Keratinocyte (primary cell): ENCODE measurements around the gene SESTD1. TPM values are rescaled to one million over a fixed set of nuclear protein-coding genes. Genes with fewer than 3 reads are reported as not detected.

ENCODE experiments used
- DNase-seq: peaks from one replicate; pipeline ENCODE4 v3.0.0-alpha.2; 2011; ENCODE audit warnings: low read depth, missing footprints, low spot score
- FAIRE-seq: peaks from 2 replicates; lab custom pipeline; 2011; peaks lifted over from hg19 to GRCh38; lab: Jason Lieb, UNC
- H2AFZ ChIP-seq: 2 replicates; pipeline ENCODE4 v1.6.0; 2012; ENCODE audit warnings: low read length, control low read depth, inconsistent platforms; ENCODE audit not compliant: control insufficient read depth
- H3K27ac ChIP-seq: 2 replicates; pipeline ENCODE4 v1.5.1; 2011; ENCODE audit warnings: low read length; ENCODE audit not compliant: control insufficient read depth, insufficient read depth
- H3K27me3 ChIP-seq: 3 replicates; pipeline ENCODE4 v1.6.0; 2011; ENCODE audit warnings: low read length; ENCODE audit not compliant: control insufficient read depth, insufficient read depth; ENCODE audit errors: extremely low read depth
- H3K36me3 ChIP-seq, 2 experiments: 2 replicates in 1 of 2; 3 replicates in 1 of 2; pipeline ENCODE4 v1.5.1; 2011; ENCODE audit warnings: low read length in 2 of 2, mild to moderate bottlenecking in 1 of 2; ENCODE audit not compliant: control insufficient read depth in 2 of 2, insufficient read depth in 2 of 2; ENCODE audit errors: extremely low read depth in 1 of 2
- H3K4me1 ChIP-seq: 3 replicates; pipeline ENCODE4 v1.5.1; 2011; ENCODE audit warnings: low read length; ENCODE audit not compliant: control insufficient read depth, insufficient read depth; ENCODE audit errors: extremely low read depth
- H3K4me2 ChIP-seq: 3 replicates; pipeline ENCODE4 v1.6.0; 2011; ENCODE audit warnings: low read depth, low read length; ENCODE audit not compliant: control insufficient read depth, insufficient read depth; ENCODE audit errors: extremely low read depth
- H3K4me3 ChIP-seq, 3 experiments: fragments of 200-600 bp in 1 of 3; sonication (generic) in 1 of 3; 2 replicates in 2 of 3; 3 replicates in 1 of 3; pipeline ENCODE4 v1.5.1; 2011 to 2016; ENCODE audit warnings: low read length in 3 of 3, mild to moderate bottlenecking in 3 of 3, control low read depth in 2 of 3, inconsistent platforms in 1 of 3, low read depth in 1 of 3, mixed read lengths in 1 of 3, mixed run types in 1 of 3, moderate library complexity in 1 of 3; ENCODE audit not compliant: control insufficient read depth in 2 of 3, insufficient read depth in 2 of 3; ENCODE audit errors: extremely low read depth in 1 of 3
- H3K79me2 ChIP-seq: 2 replicates; pipeline ENCODE4 v1.6.0; 2012; ENCODE audit warnings: low read length; ENCODE audit not compliant: control insufficient read depth, insufficient read depth
- H3K9ac ChIP-seq: 3 replicates; pipeline ENCODE4 v1.6.0; 2011; ENCODE audit warnings: low read length; ENCODE audit not compliant: control insufficient read depth, insufficient read depth; ENCODE audit errors: extremely low read depth
- H3K9me1 ChIP-seq: 3 replicates; pipeline ENCODE4 v1.6.0; 2011; ENCODE audit warnings: low read length; ENCODE audit not compliant: control insufficient read depth, insufficient read depth; ENCODE audit errors: extremely low read depth
- H3K9me3 ChIP-seq: 2 replicates; pipeline ENCODE4 v1.5.1; 2012; ENCODE audit warnings: low read depth, low read length; ENCODE audit not compliant: control insufficient read depth
- H4K20me1 ChIP-seq: 3 replicates; pipeline ENCODE4 v1.6.0; 2011; ENCODE audit warnings: low read length; ENCODE audit not compliant: control insufficient read depth, insufficient read depth; ENCODE audit errors: extremely low read depth
- EZH2 ChIP-seq: IDR thresholded peaks from one replicate; pipeline ENCODE4 v1.6.1; 2012; ENCODE audit warnings: inconsistent platforms, mild to moderate bottlenecking, low read length, moderate library complexity
- dilution Hi-C: fragments of 300-500 bp; cut with MboI; formaldehyde crosslinking; loops from one replicate; pipeline ENCODE4 v1.7.0; 2020; ENCODE audit warnings: low sequenced_read_pairs; ENCODE audit not compliant: extremely low pct_ligation_motif_present
- polyA plus RNA-seq, 5 experiments: library from polyadenylated mRNA; depleted of rRNA in 3 of 5; stranded (reverse) in 3 of 5; stranded (forward) in 1 of 5; unstranded in 1 of 5; fragments of >200 nt; gene quantifications; 1 replicate in 1 of 5; 2 replicates in 3 of 5; 3 replicates in 1 of 5; pipeline versions ENCODE4 v1.2.1 to v1.2.3, GENCODE V29; 2011 to 2012; ENCODE audit warnings: missing spikeins in 2 of 5, low read depth in 1 of 5, low replicate concordance in 1 of 5
- TF ChIP-seq, protein P1 (sequence below), 3 experiments: IDR thresholded peaks in 1 of 3; conservative IDR thresholded peaks in 1 of 3; optimal IDR thresholded peaks in 1 of 3; 2 replicates in 2 of 3; 3 replicates in 1 of 3; pipeline versions ENCODE3 to v1.5.1; 2011; ENCODE audit warnings: low read length in 3 of 3, mild to moderate bottlenecking in 3 of 3, moderate library complexity in 2 of 3, control low read depth in 1 of 3, inconsistent platforms in 1 of 3; ENCODE audit not compliant: insufficient read depth in 2 of 3; ENCODE audit errors: extremely low read depth in 1 of 3

Gene SESTD1
- polyA plus RNA-seq, 1 donor (not counting 4 experiments of a cell fraction or from before 2014, with no cell fraction given), result 22.3 TPM

DNA sequence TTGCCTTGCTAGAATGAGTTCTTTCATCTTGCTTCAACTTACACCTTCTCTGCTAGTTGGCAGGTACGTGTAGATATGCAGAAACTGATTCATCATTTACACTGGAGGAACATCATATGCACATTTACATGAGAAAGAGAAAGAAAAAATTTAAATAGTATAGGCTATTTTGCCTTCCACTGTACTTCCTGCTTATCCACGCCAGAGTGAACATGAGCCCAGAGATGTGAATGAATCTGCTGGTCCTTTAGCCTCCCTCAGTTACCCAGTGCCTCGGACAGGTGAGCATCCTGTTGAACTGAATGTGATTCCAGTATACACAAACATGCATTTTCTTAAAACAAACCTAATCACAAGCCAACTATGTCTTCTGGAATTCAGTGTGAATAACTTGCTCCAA is 83.6 kb downstream of the SESTD1 start:
- H3K27me3 ChIP-seq, result no peaks in the 10 kb centered on the region
- FAIRE-seq, result no peak
- TF ChIP-seq, protein P1, sequence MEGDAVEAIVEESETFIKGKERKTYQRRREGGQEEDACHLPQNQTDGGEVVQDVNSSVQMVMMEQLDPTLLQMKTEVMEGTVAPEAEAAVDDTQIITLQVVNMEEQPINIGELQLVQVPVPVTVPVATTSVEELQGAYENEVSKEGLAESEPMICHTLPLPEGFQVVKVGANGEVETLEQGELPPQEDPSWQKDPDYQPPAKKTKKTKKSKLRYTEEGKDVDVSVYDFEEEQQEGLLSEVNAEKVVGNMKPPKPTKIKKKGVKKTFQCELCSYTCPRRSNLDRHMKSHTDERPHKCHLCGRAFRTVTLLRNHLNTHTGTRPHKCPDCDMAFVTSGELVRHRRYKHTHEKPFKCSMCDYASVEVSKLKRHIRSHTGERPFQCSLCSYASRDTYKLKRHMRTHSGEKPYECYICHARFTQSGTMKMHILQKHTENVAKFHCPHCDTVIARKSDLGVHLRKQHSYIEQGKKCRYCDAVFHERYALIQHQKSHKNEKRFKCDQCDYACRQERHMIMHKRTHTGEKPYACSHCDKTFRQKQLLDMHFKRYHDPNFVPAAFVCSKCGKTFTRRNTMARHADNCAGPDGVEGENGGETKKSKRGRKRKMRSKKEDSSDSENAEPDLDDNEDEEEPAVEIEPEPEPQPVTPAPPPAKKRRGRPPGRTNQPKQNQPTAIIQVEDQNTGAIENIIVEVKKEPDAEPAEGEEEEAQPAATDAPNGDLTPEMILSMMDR (optimal IDR thresholded peaks at IDR 0.05 in 1 of 3, IDR thresholded peaks at IDR 0.05 in 1 of 3, conservative IDR thresholded peaks at IDR 0.05 in 1 of 3; ENCODE audit: extremely low read depth in 1 of 3, insufficient read depth in 2 of 3, low read length in 3 of 3), result no peak
- TF ChIP-seq EZH2, result no peak

DNA sequence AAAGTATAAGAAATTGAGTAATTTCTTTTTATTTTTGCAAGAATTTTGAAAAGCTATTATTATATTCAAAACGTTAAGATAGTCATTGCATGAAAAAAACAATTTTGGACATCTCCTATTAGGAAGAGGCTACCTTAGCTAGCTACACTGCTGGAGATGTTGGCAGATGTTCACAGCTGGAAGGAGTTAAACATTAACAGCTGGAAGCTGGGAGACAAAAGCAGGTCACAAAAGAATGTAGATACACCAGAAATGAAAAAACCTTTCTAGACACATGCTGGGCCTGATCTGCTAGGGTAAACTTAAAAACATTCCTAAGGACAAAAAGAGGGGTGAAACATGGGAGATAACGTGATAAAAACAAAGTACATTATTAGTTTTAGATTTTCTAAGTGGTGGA is 84.4 kb downstream of the SESTD1 start:
- FAIRE-seq, result no peak
- no peak for TF ChIP-seq EZH2
- TF ChIP-seq, protein P1 (optimal IDR thresholded peaks at IDR 0.05 in 1 of 3, IDR thresholded peaks at IDR 0.05 in 1 of 3, conservative IDR thresholded peaks at IDR 0.05 in 1 of 3; ENCODE audit: extremely low read depth in 1 of 3, insufficient read depth in 2 of 3, low read length in 3 of 3), result no peak
- Histone ChIP-seq H3K4me2 (no peak overlapping the region), H3K9me1 (no peaks in the 10 kb centered on the region), H3K36me3 (no peaks in the 10 kb centered on the region), H3K9me3 (no peaks in the 10 kb centered on the region), H3K79me2 (peaks cover 11% of the 10 kb centered on the region), H3K27ac (no peak overlapping the region), H3K4me1 (no peaks in the 10 kb centered on the region), H3K4me3 (no peak overlapping the region), H3K27me3 (no peaks in the 10 kb centered on the region), H3K9ac (no peak overlapping the region), H2AFZ (no peak overlapping the region), H4K20me1 (no peaks in the 10 kb centered on the region)
- DNase-seq, result no peak
- dilution Hi-C loops, result no loop called here

More for the DNA sequence above, 83.6 kb downstream of the SESTD1 start:
- no peak overlapping the region for H3K4me2 ChIP-seq
- dilution Hi-C loops, result no loop called here
- no peaks in the 10 kb centered on the region for H3K9me1 ChIP-seq
- H3K9ac ChIP-seq, result no peak overlapping the region
- peaks cover under 1% of the 10 kb centered on the region for H3K4me1 ChIP-seq
- no peak overlapping the region for H3K27ac ChIP-seq
- no peaks in the 10 kb centered on the region for H3K9me3 ChIP-seq
- no peak overlapping the region for H3K4me3 ChIP-seq
- peaks cover 11% of the 10 kb centered on the region for H3K79me2 ChIP-seq
- no peak overlapping the region for H2AFZ ChIP-seq
- no peaks in the 10 kb centered on the region for H3K36me3 ChIP-seq
- no peak for DNase-seq
- no peaks in the 10 kb centered on the region for H4K20me1 ChIP-seq
